Aorta (tissue), 5 donors: ENCODE results near the gene FAM13B. TPM values are rescaled to one million over a fixed set of nuclear protein-coding genes. Genes with fewer than 3 reads are reported as not detected.
"Not testable (repeated sequence)": the region's sequence is repeated elsewhere in the genome, so short reads cannot be mapped to it uniquely, and the experiment has no call there.

Experiments used
- ATAC-seq: fragments of 200-7000 bp; cut with Tn5 transposase; one replicate; pipeline ENCODE4 v1.9.1; 2022; ENCODE audit warnings: moderate library complexity; ENCODE audit not compliant: low FRiP score
- DNase-seq, 2 donors: peaks; one replicate each; pipeline ENCODE4 v3.0.0-alpha.2; 2020
- H3K27ac ChIP-seq, 2 donors: one replicate each; pipeline ENCODE4 v1.5.1; 2013; ENCODE audit warnings: low read length in 2 of 2, mild to moderate bottlenecking in 2 of 2, moderate library complexity in 2 of 2, control low read depth in 1 of 2, inconsistent platforms in 1 of 2, low read depth in 1 of 2
- H3K27me3 ChIP-seq, 2 donors: one replicate each; pipeline ENCODE4 v1.6.1; 2013; ENCODE audit warnings: control low read depth in 1 of 2, low read length in 1 of 2, mild to moderate bottlenecking in 1 of 2, moderate library complexity in 1 of 2; ENCODE audit not compliant: insufficient read depth in 2 of 2, control insufficient read depth in 1 of 2
- H3K36me3 ChIP-seq, 2 donors: one replicate each; pipeline ENCODE4 v1.6.1; 2013; ENCODE audit warnings: control low read depth in 1 of 2, low read length in 1 of 2, mild to moderate bottlenecking in 1 of 2; ENCODE audit not compliant: insufficient read depth in 2 of 2, control insufficient read depth in 1 of 2
- H3K4me1 ChIP-seq, 2 donors: one replicate each; pipeline ENCODE4 v1.6.1; 2013; ENCODE audit warnings: low read length in 2 of 2, control low read depth in 1 of 2, mild to moderate bottlenecking in 1 of 2, moderate library complexity in 1 of 2; ENCODE audit not compliant: insufficient read depth in 2 of 2, control insufficient read depth in 1 of 2
- H3K4me3 ChIP-seq, 2 donors: one replicate each; pipeline ENCODE4 v1.5.1; 2013; ENCODE audit warnings: low read length in 2 of 2, control low read depth in 1 of 2, mild to moderate bottlenecking in 1 of 2
- H3K9me3 ChIP-seq: one replicate; pipeline ENCODE4 v1.6.1; 2013; ENCODE audit warnings: mild to moderate bottlenecking, low read length; ENCODE audit not compliant: control insufficient read depth
- WGBS, 2 donors: extraction: QIAGEN DNeasy Blood & Tissue Kit; methylation state at CpG; one replicate each; pipeline ENCODE4 v1.1.7; 2013; 5-methylcytosine and 5-hydroxymethylcytosine counted together
- intact Hi-C, 2 donors: fragments of 100-400 bp; cut with DNase I; formaldehyde crosslinking; loops; one replicate each; pipeline versions ENCODE4 v1.14.2 to v1.15.0; 2022
- polyA plus RNA-seq, 2 donors: library from polyadenylated mRNA; stranded (reverse); fragments of 200-250 nt; gene quantifications; one replicate each; pipeline ENCODE4 v1.2.3, GENCODE V29; 2013
- total RNA-seq, 2 donors: library from RNA; stranded (reverse); fragmentation: NEBNext Ultra II Directional; extraction: Animal tissue kit (Norgen Biotek cat#: 25700); gene quantifications; one replicate each; pipeline ENCODE4 v1.2.1, GENCODE V29; 2021
- donor health status: healthy with polysubstance abuse.
- donor health status: Bipolar disorder and iron deficiency.
- donor health status: DM: no; HTN: no; CAD: no.
- donor health status: DM: no; HTN: no; CAD: no.
- donor health status: DM: yes; HTN: yes; CAD: no.

The FAM13B gene
- total and polyA plus RNA-seq, 4 donors = 26.0 to 69.0 (median 48.0) TPM

- intact Hi-C loops = no loop called here
- H3K4me1 ChIP-seq = peaks cover 0 to 6% of the 10 kb centered on the region in 2 donors
- ATAC-seq = no peak
Observed at GRCh38 chr5:138028971-138029365, 3.9 kb downstream of the FAM13B start.

DNA sequence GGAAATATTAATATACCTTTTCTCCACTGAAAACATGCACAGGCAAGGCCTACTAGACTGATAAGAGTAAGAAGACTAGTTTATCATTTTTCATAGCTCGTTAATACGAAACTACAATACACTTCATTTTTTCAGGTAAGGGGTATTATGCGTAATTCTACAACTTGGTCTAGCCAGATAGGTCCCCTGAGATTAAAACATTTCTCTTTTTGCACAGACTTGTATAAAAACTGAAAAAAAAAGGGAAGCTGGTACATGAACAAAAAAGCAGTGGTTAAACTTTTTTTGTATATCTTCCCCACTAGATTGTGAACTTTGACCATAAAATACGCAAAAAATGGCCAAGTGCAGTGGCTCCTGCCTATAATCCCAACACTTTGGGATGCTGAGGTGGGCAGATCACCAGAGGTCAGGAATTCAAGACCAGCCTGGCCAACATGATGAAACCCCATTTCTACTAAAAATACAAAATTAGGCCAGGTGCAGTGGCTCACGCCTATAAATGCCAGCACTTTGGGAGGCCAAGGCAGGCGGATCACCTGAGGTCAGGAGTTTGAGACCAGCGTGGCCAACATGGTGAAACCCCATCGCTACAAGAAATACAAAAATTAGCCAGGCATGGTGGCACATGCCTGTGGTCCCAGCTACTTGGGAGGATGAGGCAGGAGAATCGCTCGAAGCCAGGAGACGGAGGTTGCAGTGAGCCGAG, 4.5 kb downstream of the FAM13B start:
- H3K36me3 ChIP-seq, H3K27ac ChIP-seq, H3K9me3 ChIP-seq, H3K4me1 ChIP-seq, H3K27me3 ChIP-seq, intact Hi-C loops, H3K4me3 ChIP-seq, ATAC-seq, DNase-seq: not testable (repeated sequence)
- 92 to 94% methylated on average over 12 of the region's 12 CpGs for WGBS, 2 donors

More at GRCh38 chr5:138028971-138029365, 3.9 kb downstream of the FAM13B start:
- Histone ChIP-seq H3K9me3 (no peaks in the 10 kb centered on the region), H3K4me3 (no peak overlapping the region), H3K27me3 (no peaks in the 10 kb centered on the region), H3K36me3 (no peaks in the 10 kb centered on the region), H3K27ac (no peak overlapping the region)
- 85 to 88% methylated on average over 5 of the region's 5 CpGs for WGBS, 2 donors
- no peak for DNase-seq

DNA sequence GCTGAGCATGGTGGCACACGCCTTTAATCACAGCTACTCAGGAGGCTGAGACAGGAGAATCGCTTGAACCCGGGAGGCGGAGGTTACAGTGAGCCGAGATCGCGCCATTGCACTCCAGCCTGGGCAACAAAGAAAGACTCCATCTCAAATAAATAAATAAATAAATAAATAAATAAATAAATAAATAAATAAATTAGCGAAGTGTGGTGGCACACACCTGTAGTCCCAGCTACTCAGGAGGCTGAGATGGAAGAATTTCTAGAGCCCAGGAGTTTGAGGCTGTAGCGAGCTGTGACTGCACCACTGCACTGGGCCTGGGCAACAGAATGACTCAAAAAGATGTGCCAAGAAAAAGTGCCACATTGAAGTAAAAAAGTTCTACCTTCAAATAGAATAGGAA, 6.1 kb downstream of the FAM13B start:
- H3K4me1 ChIP-seq, ATAC-seq, H3K36me3 ChIP-seq, H3K4me3 ChIP-seq, intact Hi-C loops, H3K9me3 ChIP-seq, DNase-seq, H3K27ac ChIP-seq, H3K27me3 ChIP-seq: not testable (repeated sequence)
- 98 to 99% methylated on average over 9 of the region's 9 CpGs for WGBS, 2 donors

GRCh38 chr5:138025285-138025684, 7.6 kb downstream of the FAM13B start:
- intact Hi-C loops = no loop called here
- 92% methylated on average over 1 of the region's 1 CpG for WGBS, 2 donors

GRCh38 chr5:138024117-138024516, 8.8 kb downstream of the FAM13B start:
- Histone ChIP-seq H3K9me3 (no peaks in the 10 kb centered on the region), H3K4me1 (peaks cover 0 to 6% of the 10 kb centered on the region in 2 donors), H3K36me3 (no peaks in the 10 kb centered on the region), H3K27ac (no peak overlapping the region), H3K4me3 (no peak overlapping the region), H3K27me3 (no peaks in the 10 kb centered on the region)
- DNase-seq = no peak
- intact Hi-C loops = no loop called here
- no peak for ATAC-seq

More at GRCh38 chr5:138025285-138025684, 7.6 kb downstream of the FAM13B start:
- H3K27me3 ChIP-seq = no peaks in the 10 kb centered on the region
- no peak overlapping the region for H3K27ac ChIP-seq
- no peak for ATAC-seq
- H3K4me3 ChIP-seq = no peak overlapping the region
- H3K9me3 ChIP-seq = no peaks in the 10 kb centered on the region
- H3K4me1 ChIP-seq = peaks cover 0 to 9% of the 10 kb centered on the region in 2 donors
- H3K36me3 ChIP-seq = no peaks in the 10 kb centered on the region
- no peak for DNase-seq

GRCh38 chr5:138022912-138023311, 10.0 kb downstream of the FAM13B start:
- Histone ChIP-seq H3K9me3 (no peaks in the 10 kb centered on the region), H3K27me3 (no peaks in the 10 kb centered on the region), H3K4me3 (no peak overlapping the region), H3K4me1 (peaks cover 0 to 6% of the 10 kb centered on the region in 2 donors), H3K36me3 (no peaks in the 10 kb centered on the region), H3K27ac (no peak overlapping the region)
- intact Hi-C loops = no loop called here
- ATAC-seq = no peak
- DNase-seq = no peak
- WGBS, 2 donors = 91 to 96% methylated on average over 3 of the region's 3 CpGs

DNA sequence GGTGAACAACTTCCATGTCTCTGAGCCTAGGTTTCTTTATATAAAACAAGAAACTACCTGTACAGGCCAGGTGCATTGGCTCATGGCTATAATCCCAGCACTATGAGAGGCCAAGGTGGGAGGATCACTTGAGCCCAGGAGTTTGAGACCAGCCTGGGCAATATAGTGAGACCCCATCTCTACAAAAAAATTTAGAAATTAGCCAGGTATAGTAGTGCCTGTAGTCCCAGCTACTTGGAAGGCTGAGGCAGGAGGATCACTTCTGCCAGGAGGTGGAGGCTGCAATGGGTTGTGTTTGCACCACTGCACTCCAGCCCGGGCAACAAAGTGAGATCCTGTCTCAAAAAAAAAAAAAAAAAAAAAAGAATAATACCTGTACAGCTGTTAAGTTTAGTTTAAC, 11.1 kb downstream of the FAM13B start:
- H3K36me3 ChIP-seq = no peaks in the 10 kb centered on the region
- no peak overlapping the region for H3K27ac ChIP-seq
- ATAC-seq (no peak), DNase-seq (no peak)
- no peaks in the 10 kb centered on the region for H3K27me3 ChIP-seq
- 2 to 5% methylated on average over 1 of the region's 1 CpG for WGBS, 2 donors
- intact Hi-C loops = no loop called here
- no peaks in the 10 kb centered on the region for H3K9me3 ChIP-seq
- peaks cover 0 to 6% of the 10 kb centered on the region in 2 donors for H3K4me1 ChIP-seq
- no peak overlapping the region for H3K4me3 ChIP-seq

GRCh38 chr5:138018849-138019248, 14.0 kb downstream of the FAM13B start:
- WGBS, 2 donors = 44 to 54% methylated on average over 3 of the region's 3 CpGs
- Histone ChIP-seq H3K9me3 (no peaks in the 10 kb centered on the region), H3K4me1 (peaks cover 1 to 5% of the 10 kb centered on the region in 2 donors), H3K27me3 (no peaks in the 10 kb centered on the region), H3K36me3 (no peaks in the 10 kb centered on the region), H3K4me3 (no peak overlapping the region), H3K27ac (no peak overlapping the region)
- DNase-seq = no peak
- ATAC-seq = no peak
- intact Hi-C loops = no loop called here

GRCh38 chr5:138015916-138016315, 17.0 kb downstream of the FAM13B start:
- DNase-seq = no peak

More at GRCh38 chr5:138015916-138016315, 17.0 kb downstream of the FAM13B start:
- Histone ChIP-seq H3K36me3 (no peaks in the 10 kb centered on the region), H3K9me3 (no peaks in the 10 kb centered on the region), H3K27ac (no peak overlapping the region), H3K4me1 (peaks cover 1 to 3% of the 10 kb centered on the region in 2 donors), H3K4me3 (no peak overlapping the region), H3K27me3 (no peaks in the 10 kb centered on the region)
- no peak for ATAC-seq
- 93 to 98% methylated on average over 2 of the region's 2 CpGs for WGBS, 2 donors
- intact Hi-C loops = no loop called here
